OCI-LY3 (cell line): ENCODE measurements around the gene ZBTB7C.

ENCODE experiments used
- EZH2phosphoT487 ChIP-seq: fragments of 200-600 bp; shearing (Covaris generic); IDR thresholded peaks from 2 replicates; pipeline ENCODE4 v1.6.1; 2018; ENCODE audit warnings: antibody characterized with exemption, mixed run types, low read depth
- TF ChIP-seq, protein P1 (sequence below): fragments of 200-600, 300-600 bp; sonication (generic); IDR thresholded peaks from 2 replicates; pipeline ENCODE4 v1.5.1; 2014; ENCODE audit warnings: antibody characterized with exemption, low read length, low read depth

DNA sequence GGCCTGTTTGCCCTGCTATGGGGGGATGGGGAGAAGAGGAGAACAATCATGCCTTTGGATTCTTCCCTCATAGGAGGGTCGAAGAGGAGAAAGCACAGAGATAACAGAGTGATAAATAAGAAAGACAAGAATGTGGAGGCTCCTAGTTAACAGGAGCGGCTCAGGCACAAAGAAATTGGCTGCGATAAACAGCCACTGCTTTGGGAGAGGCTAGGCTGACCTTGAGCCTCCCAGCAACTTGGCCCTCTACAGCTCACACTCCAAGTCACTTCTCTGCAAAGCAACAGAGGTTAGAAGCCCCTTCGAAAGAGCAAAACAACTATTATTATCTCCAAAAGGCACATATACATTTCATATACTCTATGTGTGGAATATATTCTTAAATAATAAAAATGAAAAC lies 69.5 kb downstream of the ZBTB7C start:
- TF ChIP-seq, protein P1, sequence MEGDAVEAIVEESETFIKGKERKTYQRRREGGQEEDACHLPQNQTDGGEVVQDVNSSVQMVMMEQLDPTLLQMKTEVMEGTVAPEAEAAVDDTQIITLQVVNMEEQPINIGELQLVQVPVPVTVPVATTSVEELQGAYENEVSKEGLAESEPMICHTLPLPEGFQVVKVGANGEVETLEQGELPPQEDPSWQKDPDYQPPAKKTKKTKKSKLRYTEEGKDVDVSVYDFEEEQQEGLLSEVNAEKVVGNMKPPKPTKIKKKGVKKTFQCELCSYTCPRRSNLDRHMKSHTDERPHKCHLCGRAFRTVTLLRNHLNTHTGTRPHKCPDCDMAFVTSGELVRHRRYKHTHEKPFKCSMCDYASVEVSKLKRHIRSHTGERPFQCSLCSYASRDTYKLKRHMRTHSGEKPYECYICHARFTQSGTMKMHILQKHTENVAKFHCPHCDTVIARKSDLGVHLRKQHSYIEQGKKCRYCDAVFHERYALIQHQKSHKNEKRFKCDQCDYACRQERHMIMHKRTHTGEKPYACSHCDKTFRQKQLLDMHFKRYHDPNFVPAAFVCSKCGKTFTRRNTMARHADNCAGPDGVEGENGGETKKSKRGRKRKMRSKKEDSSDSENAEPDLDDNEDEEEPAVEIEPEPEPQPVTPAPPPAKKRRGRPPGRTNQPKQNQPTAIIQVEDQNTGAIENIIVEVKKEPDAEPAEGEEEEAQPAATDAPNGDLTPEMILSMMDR: no peak
- TF ChIP-seq EZH2phosphoT487: no peak
